SK-N-SH treated with all-trans-retinoic acid at 6 μM for 48 hours (cell line): ENCODE measurements around the gene TLR2.

Experiments used
- ATAC-seq: fragments of 200-7000 bp; cut with Tn5 transposase; 3 replicates; pipeline ENCODE4 v1.9.1; 2020; ENCODE audit warnings: mild to moderate bottlenecking, moderate library complexity
- ARNTL ChIP-seq: fragments of 450-650 bp; formaldehyde crosslinking; IDR thresholded peaks from 2 replicates; pipeline ENCODE4 v1.5.0; 2020; ENCODE audit warnings: low read depth, mild to moderate bottlenecking, moderate library complexity, borderline replicate concordance
- BACH2 ChIP-seq: fragments of 250-450 bp; sonication (Bioruptor Pico); IDR thresholded peaks from 2 replicates; pipeline ENCODE4 v1.9.0; 2021; ENCODE audit warnings: mild to moderate bottlenecking, borderline replicate concordance
- CREB5 ChIP-seq: fragments of 250-450 bp; sonication (Bioruptor Pico); IDR thresholded peaks from 2 replicates; pipeline ENCODE4 v1.5.1; 2020; ENCODE audit warnings: low read depth, mild to moderate bottlenecking, moderate library complexity
- CSRNP3 ChIP-seq: fragments of 250-450 bp; sonication (Bioruptor Pico); IDR thresholded peaks from 2 replicates; pipeline ENCODE4 v1.5.1; 2021; ENCODE audit warnings: mild to moderate bottlenecking, moderate library complexity
- ESRRG ChIP-seq: fragments of 250-450 bp; sonication (Bioruptor Pico); IDR thresholded peaks from 2 replicates; pipeline ENCODE4 v1.6.1; 2021; ENCODE audit warnings: mild to moderate bottlenecking
- GLIS3 ChIP-seq: fragments of 250-450 bp; sonication (Bioruptor Pico); IDR thresholded peaks from 2 replicates; pipeline ENCODE4 v1.5.0; 2020; ENCODE audit warnings: mild to moderate bottlenecking, moderate library complexity
- ISL1 ChIP-seq: fragments of 250-450 bp; sonication (Bioruptor Pico); IDR thresholded peaks from 2 replicates; pipeline ENCODE4 v2.1.2; 2022; ENCODE audit warnings: mild to moderate bottlenecking, moderate library complexity
- OSR1 ChIP-seq: fragments of 250-450 bp; sonication (Bioruptor Pico); IDR thresholded peaks from 2 replicates; pipeline ENCODE4 v1.8.0; 2022; ENCODE audit warnings: moderate library complexity, mild to moderate bottlenecking, inconsistent platforms
- POU6F1 ChIP-seq: fragments of 250-450 bp; sonication (Bioruptor Pico); IDR thresholded peaks from 2 replicates; pipeline ENCODE4 v1.8.0; 2021; ENCODE audit warnings: low read depth, mild to moderate bottlenecking, moderate library complexity, borderline replicate concordance
- PPARA ChIP-seq: fragments of 250-450 bp; sonication (Bioruptor Pico); IDR thresholded peaks from 2 replicates; pipeline ENCODE4 v1.5.0; 2020; ENCODE audit warnings: mild to moderate bottlenecking, borderline replicate concordance
- SNAI2 ChIP-seq: fragments of 250-450 bp; sonication (Bioruptor Pico); IDR thresholded peaks from 2 replicates; pipeline ENCODE4 v1.5.0; 2020; ENCODE audit warnings: mild to moderate bottlenecking, moderate library complexity
- TCF4 ChIP-seq: fragments of 250-450 bp; sonication (Bioruptor Pico); IDR thresholded peaks from 2 replicates; pipeline ENCODE4 v1.8.0; 2021; ENCODE audit warnings: mild to moderate bottlenecking, moderate library complexity, borderline replicate concordance
- TOX ChIP-seq: fragments of 250-450 bp; sonication (Bioruptor Pico); IDR thresholded peaks from 2 replicates; pipeline ENCODE4 v1.8.0; 2021; ENCODE audit warnings: mild to moderate bottlenecking, moderate library complexity, borderline replicate concordance
- TSHZ2 ChIP-seq: fragments of 250-450 bp; sonication (Bioruptor Pico); IDR thresholded peaks from 2 replicates; pipeline ENCODE4 v1.5.0; 2020; ENCODE audit warnings: mild to moderate bottlenecking, moderate library complexity
- ZC3H10 ChIP-seq: fragments of 250-450 bp; sonication (Bioruptor Pico); IDR thresholded peaks from 2 replicates; pipeline ENCODE4 v1.5.1; 2021; ENCODE audit warnings: mild to moderate bottlenecking, moderate library complexity
- ZFP30 ChIP-seq: fragments of 450-650 bp; formaldehyde crosslinking; IDR thresholded peaks from 2 replicates; pipeline ENCODE4 v1.5.0; 2022; ENCODE audit warnings: mild to moderate bottlenecking, moderate library complexity
- ZNF565 ChIP-seq: fragments of 450-650 bp; formaldehyde crosslinking; conservative IDR thresholded peaks from 2 replicates; pipeline ENCODE4 v1.5.0; 2020; ENCODE audit warnings: low read depth, mild to moderate bottlenecking, moderate library complexity
- ZNF8 ChIP-seq: fragments of 450-650 bp; formaldehyde crosslinking; IDR thresholded peaks from 2 replicates; pipeline ENCODE4 v1.5.0; 2020; ENCODE audit warnings: mild to moderate bottlenecking, moderate library complexity

TLR2 gene

GRCh38 chr4:153728151-153728550 lies 44.1 kb downstream of the TLR2 start (continued):
- TF ChIP-seq CSRNP3 (no peak), ZC3H10 (no peak), GLIS3 (CRISPR knock-in tag) (no peak), ESRRG (CRISPR knock-in tag) (no peak), CREB5 (no peak), TOX (CRISPR knock-in tag) (no peak), ZFP30 (CRISPR knock-in tag) (no peak)

- ATAC-seq: no peak
- TF ChIP-seq ISL1 (CRISPR knock-in tag): no peak
- TF ChIP-seq BACH2 (CRISPR knock-in tag): no peak
- no peak for TF ChIP-seq POU6F1 (CRISPR knock-in tag)
- TF ChIP-seq ZNF565 (CRISPR knock-in tag): no peak
- TF ChIP-seq PPARA (CRISPR knock-in tag): no peak
- TF ChIP-seq TSHZ2: no peak
- TF ChIP-seq GLIS3 (CRISPR knock-in tag): no peak
- no peak for TF ChIP-seq ARNTL (CRISPR knock-in tag)
- no peak for TF ChIP-seq TCF4 (CRISPR knock-in tag)
- TF ChIP-seq TOX (CRISPR knock-in tag): no peak
- TF ChIP-seq SNAI2: no peak
- no peak for TF ChIP-seq ZNF8
- TF ChIP-seq CREB5: no peak
- TF ChIP-seq, all 23 proteins: peak for 0
These were observed 44.6 kb downstream of the TLR2 start for GRCh38 chr4:153728660-153729059.

GRCh38 chr4:153729895-153730294 lies 45.8 kb downstream of the TLR2 start:
- TF ChIP-seq ZNF565 (CRISPR knock-in tag): no peak
- TF ChIP-seq OSR1 (CRISPR knock-in tag): no peak
- TF ChIP-seq ZC3H10: no peak
- TF ChIP-seq ESRRG (CRISPR knock-in tag): no peak
- TF ChIP-seq TOX (CRISPR knock-in tag): no peak
- ATAC-seq: no peak

- TF ChIP-seq TSHZ2 (peak; percentile 91; the same call in 1 of the 2 replicates), ISL1 (CRISPR knock-in tag) (peak; percentile 12; the same call in 1 of the 2 replicates), ZFP30 (CRISPR knock-in tag) (no peak), GLIS3 (CRISPR knock-in tag) (no peak), TCF4 (CRISPR knock-in tag) (peak; percentile 97), CSRNP3 (no peak)
- peak; percentile 70; the same call in 2 of the 3 replicates for ATAC-seq
These were observed 47.2 kb downstream of the TLR2 start for GRCh38 chr4:153731239-153731638.
